Neuron (in vitro differentiated cells): ENCODE results near the gene ENG.

Experiments used
- H2AFZ ChIP-seq: one replicate; pipeline ENCODE4 v1.6.1; 2013; ENCODE audit warnings: low read depth, mild to moderate bottlenecking, inconsistent platforms, low read length, moderate library complexity
- H3K27me3 ChIP-seq: one replicate; pipeline ENCODE4 v1.6.1; 2013; ENCODE audit warnings: low read length; ENCODE audit not compliant: insufficient read depth
- H3K36me3 ChIP-seq: one replicate; pipeline ENCODE4 v1.6.1; 2013; ENCODE audit warnings: low read length; ENCODE audit not compliant: insufficient read depth
- H3K4me1 ChIP-seq: one replicate; pipeline ENCODE4 v1.6.1; 2013; ENCODE audit warnings: low read length; ENCODE audit not compliant: insufficient read depth
- H3K4me3 ChIP-seq: 2 replicates; pipeline ENCODE4 v1.5.1; 2013; ENCODE audit warnings: mild to moderate bottlenecking, low read length, moderate library complexity
- H3K9me3 ChIP-seq: one replicate; pipeline ENCODE4 v1.6.1; 2013; ENCODE audit warnings: low read length

ENG gene

DNA sequence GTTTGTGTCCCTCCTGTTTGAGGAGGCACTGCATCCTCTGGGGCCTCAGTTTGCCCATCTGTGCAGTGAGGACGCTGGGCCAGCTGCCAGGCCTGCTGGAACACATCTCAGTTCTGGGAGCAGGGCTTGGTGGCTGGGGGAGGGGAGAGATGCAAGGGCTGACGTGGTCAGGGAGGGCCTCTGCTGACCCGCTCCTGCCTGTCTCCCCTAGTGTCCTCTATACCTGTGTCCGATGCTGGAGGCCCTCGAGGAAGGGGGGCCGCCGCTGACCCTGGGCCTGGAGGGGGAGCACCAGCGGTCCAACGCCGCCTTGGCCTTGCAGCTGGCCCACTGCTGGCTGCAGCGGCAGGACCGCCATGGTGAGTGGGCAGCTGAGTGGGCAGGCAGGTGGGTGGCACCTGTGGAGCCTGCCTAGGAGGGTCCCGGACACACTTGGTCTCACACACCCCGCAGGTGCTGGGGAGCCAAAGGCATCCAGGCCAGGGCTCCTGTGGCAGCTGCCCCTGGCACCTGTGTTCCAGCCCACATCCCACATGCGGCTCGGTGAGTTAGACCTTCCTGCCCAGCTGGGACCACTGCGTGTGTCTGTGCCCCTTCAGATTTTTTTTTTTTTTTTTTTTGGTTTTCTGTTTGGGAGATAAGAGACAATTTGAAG is 46.0 kb downstream of the ENG start:
- H2AFZ ChIP-seq: no peak overlapping the region
- H3K4me1 ChIP-seq: peaks cover 10% of the 10 kb centered on the region
- peaks cover 47% of the 10 kb centered on the region for H3K36me3 ChIP-seq
- H3K27me3 ChIP-seq: no peaks in the 10 kb centered on the region
- H3K9me3 ChIP-seq: no peaks in the 10 kb centered on the region
- H3K4me3 ChIP-seq: no peak overlapping the region

DNA sequence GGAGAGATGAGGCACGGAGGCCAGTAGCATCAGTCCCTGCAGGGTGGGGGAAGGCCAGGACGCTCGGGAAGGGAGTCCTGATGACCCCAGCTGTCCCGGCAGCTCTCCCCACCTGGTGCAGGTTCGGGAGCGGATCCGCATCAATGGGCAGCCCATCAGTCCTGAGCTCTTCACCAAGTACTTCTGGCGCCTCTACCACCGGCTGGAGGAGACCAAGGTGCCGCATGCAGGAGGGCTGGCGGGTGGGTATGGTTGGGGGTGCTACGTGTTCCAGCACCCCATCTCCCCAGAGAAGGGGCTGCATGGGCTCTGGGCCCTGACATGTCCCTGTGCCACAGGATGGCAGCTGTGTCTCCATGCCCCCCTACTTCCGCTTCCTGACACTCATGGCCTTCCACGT is 47.6 kb downstream of the ENG start:
- Histone ChIP-seq H3K4me3 (no peak overlapping the region), H3K27me3 (no peaks in the 10 kb centered on the region), H2AFZ (no peak overlapping the region), H3K4me1 (peaks cover 16% of the 10 kb centered on the region), H3K36me3 (peaks cover 36% of the 10 kb centered on the region), H3K9me3 (no peaks in the 10 kb centered on the region)

DNA sequence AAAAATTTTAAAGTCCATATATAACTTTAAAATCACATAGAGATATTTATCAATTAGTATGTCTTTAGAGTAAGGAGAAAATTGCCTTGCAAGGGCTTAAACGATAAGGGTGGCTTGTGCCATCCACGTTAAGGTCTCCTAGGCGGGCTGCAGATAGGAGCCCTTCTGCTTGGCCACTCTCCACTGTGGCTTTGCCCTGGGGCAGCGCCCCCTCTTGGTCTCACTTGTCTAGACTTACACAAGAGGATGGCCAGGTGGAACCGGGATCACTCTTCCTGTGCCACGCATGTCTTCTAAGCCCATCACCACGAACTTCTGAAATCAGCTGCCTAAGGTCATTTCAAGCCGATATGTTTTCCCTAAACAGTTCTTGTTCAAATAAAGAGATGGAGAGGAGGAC is 48.8 kb downstream of the ENG start:
- H3K9me3 ChIP-seq: no peaks in the 10 kb centered on the region
- H3K4me1 ChIP-seq: peaks cover 17% of the 10 kb centered on the region
- H3K27me3 ChIP-seq: no peaks in the 10 kb centered on the region
- no peak overlapping the region for H2AFZ ChIP-seq
- no peak overlapping the region for H3K4me3 ChIP-seq
- H3K36me3 ChIP-seq: peaks cover 31% of the 10 kb centered on the region

- H3K36me3 ChIP-seq: peaks cover 24% of the 10 kb centered on the region
- H3K4me1 ChIP-seq: peaks cover 17% of the 10 kb centered on the region
- H3K4me3 ChIP-seq: peak overlapping the region; percentile 62
- no peaks in the 10 kb centered on the region for H3K9me3 ChIP-seq
- H3K27me3 ChIP-seq: no peaks in the 10 kb centered on the region
- no peak overlapping the region for H2AFZ ChIP-seq
These were observed 50.7 kb downstream of the ENG start for GRCh38 chr9:127803507-127804352.

DNA sequence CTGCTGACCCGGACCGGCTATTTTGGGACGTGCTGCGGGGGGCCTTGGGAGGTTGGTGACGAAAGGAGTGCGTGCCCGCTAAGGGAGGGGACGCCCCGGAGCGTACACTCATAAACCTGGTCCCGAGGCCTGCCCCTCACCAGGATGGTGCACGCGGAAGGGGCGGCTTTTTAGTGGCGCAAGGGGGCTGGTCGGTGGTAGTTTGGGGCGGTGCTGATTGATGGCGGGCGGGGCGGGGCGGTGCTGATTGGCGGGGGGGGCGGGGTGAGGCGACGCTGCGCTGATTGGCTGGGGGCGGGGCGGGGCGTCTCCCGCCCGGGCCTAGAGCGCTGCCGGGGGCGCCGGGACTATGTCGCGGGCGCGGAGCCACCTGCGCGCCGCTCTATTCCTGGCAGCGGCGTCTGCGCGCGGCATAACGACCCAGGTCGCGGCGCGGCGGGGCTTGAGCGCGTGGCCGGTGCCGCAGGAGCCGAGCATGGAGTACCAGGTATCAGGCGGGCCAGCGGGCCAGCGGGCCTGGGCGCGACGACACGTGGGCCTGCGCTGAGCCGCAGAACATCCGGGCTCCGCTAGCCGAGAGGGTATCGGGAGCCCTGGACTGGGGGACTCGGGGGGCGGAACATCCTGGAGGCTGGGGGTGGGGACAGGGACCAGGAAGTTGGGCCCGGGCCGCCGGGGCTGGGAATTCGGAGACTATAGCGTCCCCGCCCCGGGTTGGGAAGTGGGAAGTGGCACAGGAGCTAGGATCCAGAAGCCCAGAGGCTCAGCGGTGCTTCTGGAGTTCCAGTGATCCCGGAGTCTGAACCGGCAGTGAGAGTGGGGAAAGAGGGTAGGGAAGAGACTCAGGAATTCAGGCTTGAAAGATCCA is 51.6 kb downstream of the ENG start, which contains the start of gene FPGS:
Gene FPGS, plus strand, starts transcription at position 307 of the 868 bp plus-strand sequence. Its CDS starts 43 bp downstream, at position 350.
- peaks cover 17% of the 10 kb centered on the region for H3K36me3 ChIP-seq

GRCh38 chr9:127801955-127802575 is 52.4 kb downstream of the ENG start:
- Histone ChIP-seq H3K27me3 (no peaks in the 10 kb centered on the region), H3K9me3 (no peaks in the 10 kb centered on the region), H3K4me1 (peaks cover 17% of the 10 kb centered on the region), H3K36me3 (peaks cover 12% of the 10 kb centered on the region), H3K4me3 (peak overlapping the region; percentile 62), H2AFZ (peak overlapping the region; percentile 88)

More for the DNA sequence above, 51.6 kb downstream of the ENG start, which contains the start of gene FPGS:
- no peaks in the 10 kb centered on the region for H3K9me3 ChIP-seq
- H3K4me1 ChIP-seq: peaks cover 17% of the 10 kb centered on the region
- peak within 1 kb of the TSS; percentile 91 for H2AFZ ChIP-seq
- H3K4me3 ChIP-seq: peak within 1 kb of the TSS; percentile 62
- no peaks in the 10 kb centered on the region for H3K27me3 ChIP-seq

DNA sequence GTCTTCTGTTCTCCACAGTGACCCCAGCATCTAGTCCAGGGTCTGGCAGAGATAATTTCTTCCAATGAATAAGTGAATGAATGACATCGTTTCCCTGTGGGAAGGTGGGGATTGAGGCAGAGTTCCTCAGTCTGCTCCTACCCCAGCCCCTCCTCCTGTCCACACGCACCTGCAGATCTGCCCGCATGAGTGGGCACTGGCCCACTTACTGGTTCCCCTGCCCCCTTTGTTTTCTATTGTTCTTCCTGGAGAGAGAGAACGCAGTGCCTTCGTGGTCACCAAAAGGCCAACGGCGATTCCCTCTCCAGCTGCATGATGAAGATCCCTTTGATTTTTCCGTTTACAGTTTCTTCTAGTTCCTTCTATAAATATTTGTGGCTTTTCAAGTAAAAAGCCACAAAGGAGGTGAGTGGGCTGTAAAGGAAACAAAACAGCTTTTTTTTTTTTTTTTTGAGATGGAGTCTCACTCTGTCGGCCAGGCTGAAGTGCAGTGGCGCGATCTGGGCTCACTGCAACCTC is 57.5 kb downstream of the ENG start:
- no peaks in the 10 kb centered on the region for H3K27me3 ChIP-seq
- H3K4me3 ChIP-seq: no peak overlapping the region
- peaks cover under 1% of the 10 kb centered on the region for H3K4me1 ChIP-seq
- H2AFZ ChIP-seq: no peak overlapping the region
- H3K36me3 ChIP-seq: no peaks in the 10 kb centered on the region
- no peaks in the 10 kb centered on the region for H3K9me3 ChIP-seq

- no peaks in the 10 kb centered on the region for H3K4me1 ChIP-seq
- no peaks in the 10 kb centered on the region for H3K9me3 ChIP-seq
These were observed 58.1 kb downstream of the ENG start for GRCh38 chr9:127796225-127796813.

DNA sequence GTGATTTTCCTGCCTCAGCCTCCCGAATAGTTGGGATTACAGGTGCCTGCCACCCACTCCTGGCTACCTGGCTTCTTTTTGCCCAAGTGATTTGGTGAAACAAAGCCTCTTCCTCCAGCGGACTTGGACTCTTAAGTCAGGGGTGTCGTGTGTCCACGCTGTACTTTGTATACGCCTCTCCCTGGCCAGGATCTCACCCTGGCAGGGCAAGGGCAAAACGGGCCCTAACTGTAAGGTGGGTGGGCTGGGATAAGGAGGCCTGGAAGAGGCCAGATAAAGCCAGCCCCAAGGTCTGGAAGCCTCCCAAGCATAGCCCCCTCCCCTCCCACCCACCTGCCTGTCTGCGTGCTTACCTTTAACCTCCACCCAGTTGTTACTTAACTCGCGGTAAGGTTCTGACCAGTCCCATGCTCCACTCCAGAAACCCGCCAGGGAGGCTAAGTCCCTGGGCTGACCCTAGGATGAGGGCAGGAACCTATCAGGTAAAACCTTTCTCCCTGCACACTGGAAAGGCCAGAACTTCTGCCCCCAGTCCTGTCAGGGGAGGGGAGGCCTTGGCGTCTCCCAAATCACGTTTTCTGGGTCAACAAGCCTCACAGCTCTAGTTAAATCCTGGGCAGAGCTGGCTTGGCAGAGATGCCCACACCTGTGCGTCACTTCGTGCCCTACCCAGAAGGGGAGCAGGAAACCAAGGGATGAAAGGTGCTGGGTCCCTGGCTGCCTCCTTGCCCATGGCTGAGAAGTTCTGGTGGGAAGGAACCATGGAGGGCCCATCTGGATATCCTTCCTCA is 60.3 kb downstream of the ENG start:
- Histone ChIP-seq H3K36me3 (peaks cover 23% of the 10 kb centered on the region), H3K4me1 (no peaks in the 10 kb centered on the region), H3K4me3 (no peak overlapping the region), H2AFZ (no peak overlapping the region), H3K27me3 (no peaks in the 10 kb centered on the region), H3K9me3 (no peaks in the 10 kb centered on the region)

More at GRCh38 chr9:127796225-127796813, 58.1 kb downstream of the ENG start:
- Histone ChIP-seq H2AFZ (no peak overlapping the region), H3K36me3 (peaks cover 4% of the 10 kb centered on the region), H3K4me3 (no peak overlapping the region), H3K27me3 (no peaks in the 10 kb centered on the region)

GRCh38 chr9:127793093-127793708 is 61.3 kb downstream of the ENG start:
- no peaks in the 10 kb centered on the region for H3K27me3 ChIP-seq
- H3K9me3 ChIP-seq: no peaks in the 10 kb centered on the region
- H3K4me1 ChIP-seq: no peaks in the 10 kb centered on the region
- H3K4me3 ChIP-seq: no peak overlapping the region
- H2AFZ ChIP-seq: no peak overlapping the region
- peaks cover 33% of the 10 kb centered on the region for H3K36me3 ChIP-seq

DNA sequence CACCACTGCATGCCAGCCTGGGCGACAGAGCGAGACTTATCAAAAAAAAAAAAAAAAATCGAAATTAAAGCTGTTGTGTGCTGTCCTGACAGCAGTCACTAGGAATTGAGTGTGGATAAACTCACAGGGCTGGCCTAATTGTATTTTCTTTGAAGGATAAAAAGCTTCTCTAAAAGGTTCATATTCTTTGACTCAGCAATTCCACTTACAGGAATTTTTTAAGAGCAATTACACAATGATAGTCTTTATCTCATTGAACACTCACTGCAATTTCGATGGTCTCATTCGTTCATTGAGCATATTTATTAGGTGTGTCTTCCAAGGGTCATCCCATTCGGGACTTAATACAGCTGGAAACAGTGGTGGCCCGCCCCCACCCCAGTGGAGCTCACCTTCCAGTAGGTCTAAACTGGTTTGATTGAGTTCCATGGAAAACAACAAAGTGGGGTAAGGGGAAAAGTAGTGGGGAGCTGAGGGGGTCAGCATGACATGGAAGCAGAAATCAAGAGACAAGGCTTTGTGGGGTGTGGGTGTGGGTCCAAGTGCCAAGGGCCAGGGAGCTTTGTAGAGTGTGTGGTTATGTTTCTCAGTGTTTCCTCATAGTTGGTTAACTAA is 61.9 kb downstream of the ENG start:
- H2AFZ ChIP-seq: no peak overlapping the region
- no peaks in the 10 kb centered on the region for H3K9me3 ChIP-seq
- no peak overlapping the region for H3K4me3 ChIP-seq
- H3K4me1 ChIP-seq: peaks cover 1% of the 10 kb centered on the region
- H3K36me3 ChIP-seq: peaks cover 40% of the 10 kb centered on the region
- no peaks in the 10 kb centered on the region for H3K27me3 ChIP-seq
